ENCODE results near the gene BRD3OS. TPM values are rescaled to one million over a fixed set of nuclear protein-coding genes. Genes with fewer than 3 reads are reported as not detected.

The BRD3OS gene
- total and polyA plus RNA-seq, 2 of the 13 experiments (the other 11 are each of a cell fraction or from before 2014, with no cell fraction given) = 4.9 to 5.7 TPM

- TF ChIP-seq, protein P1, sequence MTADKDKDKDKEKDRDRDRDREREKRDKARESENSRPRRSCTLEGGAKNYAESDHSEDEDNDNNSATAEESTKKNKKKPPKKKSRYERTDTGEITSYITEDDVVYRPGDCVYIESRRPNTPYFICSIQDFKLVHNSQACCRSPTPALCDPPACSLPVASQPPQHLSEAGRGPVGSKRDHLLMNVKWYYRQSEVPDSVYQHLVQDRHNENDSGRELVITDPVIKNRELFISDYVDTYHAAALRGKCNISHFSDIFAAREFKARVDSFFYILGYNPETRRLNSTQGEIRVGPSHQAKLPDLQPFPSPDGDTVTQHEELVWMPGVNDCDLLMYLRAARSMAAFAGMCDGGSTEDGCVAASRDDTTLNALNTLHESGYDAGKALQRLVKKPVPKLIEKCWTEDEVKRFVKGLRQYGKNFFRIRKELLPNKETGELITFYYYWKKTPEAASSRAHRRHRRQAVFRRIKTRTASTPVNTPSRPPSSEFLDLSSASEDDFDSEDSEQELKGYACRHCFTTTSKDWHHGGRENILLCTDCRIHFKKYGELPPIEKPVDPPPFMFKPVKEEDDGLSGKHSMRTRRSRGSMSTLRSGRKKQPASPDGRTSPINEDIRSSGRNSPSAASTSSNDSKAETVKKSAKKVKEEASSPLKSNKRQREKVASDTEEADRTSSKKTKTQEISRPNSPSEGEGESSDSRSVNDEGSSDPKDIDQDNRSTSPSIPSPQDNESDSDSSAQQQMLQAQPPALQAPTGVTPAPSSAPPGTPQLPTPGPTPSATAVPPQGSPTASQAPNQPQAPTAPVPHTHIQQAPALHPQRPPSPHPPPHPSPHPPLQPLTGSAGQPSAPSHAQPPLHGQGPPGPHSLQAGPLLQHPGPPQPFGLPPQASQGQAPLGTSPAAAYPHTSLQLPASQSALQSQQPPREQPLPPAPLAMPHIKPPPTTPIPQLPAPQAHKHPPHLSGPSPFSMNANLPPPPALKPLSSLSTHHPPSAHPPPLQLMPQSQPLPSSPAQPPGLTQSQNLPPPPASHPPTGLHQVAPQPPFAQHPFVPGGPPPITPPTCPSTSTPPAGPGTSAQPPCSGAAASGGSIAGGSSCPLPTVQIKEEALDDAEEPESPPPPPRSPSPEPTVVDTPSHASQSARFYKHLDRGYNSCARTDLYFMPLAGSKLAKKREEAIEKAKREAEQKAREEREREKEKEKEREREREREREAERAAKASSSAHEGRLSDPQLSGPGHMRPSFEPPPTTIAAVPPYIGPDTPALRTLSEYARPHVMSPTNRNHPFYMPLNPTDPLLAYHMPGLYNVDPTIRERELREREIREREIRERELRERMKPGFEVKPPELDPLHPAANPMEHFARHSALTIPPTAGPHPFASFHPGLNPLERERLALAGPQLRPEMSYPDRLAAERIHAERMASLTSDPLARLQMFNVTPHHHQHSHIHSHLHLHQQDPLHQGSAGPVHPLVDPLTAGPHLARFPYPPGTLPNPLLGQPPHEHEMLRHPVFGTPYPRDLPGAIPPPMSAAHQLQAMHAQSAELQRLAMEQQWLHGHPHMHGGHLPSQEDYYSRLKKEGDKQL (CRISPR knock-in tag; IDR thresholded peaks at IDR 0.05; ENCODE audit: low read depth) = no peak
- no peak for TF ChIP-seq ZNF335 (CRISPR knock-in tag; IDR thresholded peaks at IDR 0.05)
- TF ChIP-seq ZNF251 (CRISPR knock-in tag; IDR thresholded peaks at IDR 0.05) = no peak
- no peak; the same call in 1 of the 2 replicates for TF ChIP-seq KMT2B (CRISPR knock-in tag; IDR thresholded peaks at IDR 0.05)
- TF ChIP-seq, protein P2, sequence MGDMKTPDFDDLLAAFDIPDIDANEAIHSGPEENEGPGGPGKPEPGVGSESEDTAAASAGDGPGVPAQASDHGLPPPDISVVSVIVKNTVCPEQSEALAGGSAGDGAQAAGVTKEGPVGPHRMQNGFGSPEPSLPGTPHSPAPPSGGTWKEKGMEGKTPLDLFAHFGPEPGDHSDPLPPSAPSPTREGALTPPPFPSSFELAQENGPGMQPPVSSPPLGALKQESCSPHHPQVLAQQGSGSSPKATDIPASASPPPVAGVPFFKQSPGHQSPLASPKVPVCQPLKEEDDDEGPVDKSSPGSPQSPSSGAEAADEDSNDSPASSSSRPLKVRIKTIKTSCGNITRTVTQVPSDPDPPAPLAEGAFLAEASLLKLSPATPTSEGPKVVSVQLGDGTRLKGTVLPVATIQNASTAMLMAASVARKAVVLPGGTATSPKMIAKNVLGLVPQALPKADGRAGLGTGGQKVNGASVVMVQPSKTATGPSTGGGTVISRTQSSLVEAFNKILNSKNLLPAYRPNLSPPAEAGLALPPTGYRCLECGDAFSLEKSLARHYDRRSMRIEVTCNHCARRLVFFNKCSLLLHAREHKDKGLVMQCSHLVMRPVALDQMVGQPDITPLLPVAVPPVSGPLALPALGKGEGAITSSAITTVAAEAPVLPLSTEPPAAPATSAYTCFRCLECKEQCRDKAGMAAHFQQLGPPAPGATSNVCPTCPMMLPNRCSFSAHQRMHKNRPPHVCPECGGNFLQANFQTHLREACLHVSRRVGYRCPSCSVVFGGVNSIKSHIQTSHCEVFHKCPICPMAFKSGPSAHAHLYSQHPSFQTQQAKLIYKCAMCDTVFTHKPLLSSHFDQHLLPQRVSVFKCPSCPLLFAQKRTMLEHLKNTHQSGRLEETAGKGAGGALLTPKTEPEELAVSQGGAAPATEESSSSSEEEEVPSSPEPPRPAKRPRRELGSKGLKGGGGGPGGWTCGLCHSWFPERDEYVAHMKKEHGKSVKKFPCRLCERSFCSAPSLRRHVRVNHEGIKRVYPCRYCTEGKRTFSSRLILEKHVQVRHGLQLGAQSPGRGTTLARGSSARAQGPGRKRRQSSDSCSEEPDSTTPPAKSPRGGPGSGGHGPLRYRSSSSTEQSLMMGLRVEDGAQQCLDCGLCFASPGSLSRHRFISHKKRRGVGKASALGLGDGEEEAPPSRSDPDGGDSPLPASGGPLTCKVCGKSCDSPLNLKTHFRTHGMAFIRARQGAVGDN (CRISPR knock-in tag; IDR thresholded peaks at IDR 0.05) = peak; percentile 83
- TF ChIP-seq STAG1 (CRISPR knock-in tag; IDR thresholded peaks at IDR 0.05) = peak; percentile 47
- TF ChIP-seq RFX5 (IDR thresholded peaks at IDR 0.05; ENCODE audit: low read depth, low read length) = no peak
- no peak; the same call in 1 of the 2 replicates for TF ChIP-seq NR2F2 (IDR thresholded peaks at IDR 0.05; ENCODE audit: borderline replicate concordance, low read depth)
- TF ChIP-seq NRL (CRISPR knock-in tag; IDR thresholded peaks at IDR 0.05; ENCODE audit: borderline replicate concordance) = peak; percentile 24; the same call in 1 of the 2 replicates
- TF ChIP-seq ADNP (CRISPR knock-in tag; IDR thresholded peaks at IDR 0.05) = no peak
- TF ChIP-seq SCMH1 (CRISPR knock-in tag; IDR thresholded peaks at IDR 0.05; ENCODE audit: borderline replicate concordance) = no peak
- no peak; a peak in 1 of 4 replicates for TF ChIP-seq NR2F1 (CRISPR knock-in tag; IDR thresholded peaks at IDR 0.05)
- TF ChIP-seq, protein P3, sequence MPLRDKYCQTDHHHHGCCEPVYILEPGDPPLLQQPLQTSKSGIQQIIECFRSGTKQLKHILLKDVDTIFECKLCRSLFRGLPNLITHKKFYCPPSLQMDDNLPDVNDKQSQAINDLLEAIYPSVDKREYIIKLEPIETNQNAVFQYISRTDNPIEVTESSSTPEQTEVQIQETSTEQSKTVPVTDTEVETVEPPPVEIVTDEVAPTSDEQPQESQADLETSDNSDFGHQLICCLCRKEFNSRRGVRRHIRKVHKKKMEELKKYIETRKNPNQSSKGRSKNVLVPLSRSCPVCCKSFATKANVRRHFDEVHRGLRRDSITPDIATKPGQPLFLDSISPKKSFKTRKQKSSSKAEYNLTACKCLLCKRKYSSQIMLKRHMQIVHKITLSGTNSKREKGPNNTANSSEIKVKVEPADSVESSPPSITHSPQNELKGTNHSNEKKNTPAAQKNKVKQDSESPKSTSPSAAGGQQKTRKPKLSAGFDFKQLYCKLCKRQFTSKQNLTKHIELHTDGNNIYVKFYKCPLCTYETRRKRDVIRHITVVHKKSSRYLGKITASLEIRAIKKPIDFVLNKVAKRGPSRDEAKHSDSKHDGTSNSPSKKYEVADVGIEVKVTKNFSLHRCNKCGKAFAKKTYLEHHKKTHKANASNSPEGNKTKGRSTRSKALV (CRISPR knock-in tag; IDR thresholded peaks at IDR 0.05) = 0 out of 2 replicates have a peak, but pooled peaks have one; percentile 66
- TF ChIP-seq ZNF580 (CRISPR knock-in tag; IDR thresholded peaks at IDR 0.05; ENCODE audit: borderline replicate concordance, low read depth) = no peak
- no peak for TF ChIP-seq LCORL (IDR thresholded peaks at IDR 0.05)
- TF ChIP-seq LCORL (CRISPR knock-in tag; IDR thresholded peaks at IDR 0.05) = no peak
These were observed 45.1 kb upstream of the BRD3OS start (continued) for GRCh38 chr9:133979921-133980863.
